Loucy (cell line): ENCODE measurements around the gene CNTF.

Source experiments
- H2AFZ ChIP-seq: fragments of 200-600 bp; sonication (generic); 2 replicates; pipeline ENCODE4 v1.6.0; 2016; ENCODE audit warnings: antibody characterized with exemption, mild to moderate bottlenecking, low read length, moderate library complexity
- H3F3A ChIP-seq: fragments of 200-600 bp; 2 replicates; pipeline ENCODE4 v1.6.0; 2016; ENCODE audit warnings: antibody characterized with exemption, low read depth, mild to moderate bottlenecking
- H3K27me3 ChIP-seq: fragments of 200-600 bp; sonication (generic); 2 replicates; pipeline ENCODE4 v1.6.1; 2014; ENCODE audit warnings: low read length, mild to moderate bottlenecking; ENCODE audit not compliant: insufficient read depth, poor library complexity, severe bottlenecking
- H3K36me3 ChIP-seq: fragments of 200-600 bp; sonication (generic); 2 replicates; pipeline ENCODE4 v1.6.1; 2016; ENCODE audit warnings: low read length; ENCODE audit not compliant: insufficient read depth
- H3K4me1 ChIP-seq: fragments of 200-600 bp; sonication (generic); 2 replicates; pipeline ENCODE4 v1.5.1; 2014; ENCODE audit warnings: low read length, mild to moderate bottlenecking; ENCODE audit not compliant: insufficient read depth, poor library complexity, severe bottlenecking
- H3K4me2 ChIP-seq: fragments of 200-600 bp; sonication (generic); 2 replicates; pipeline ENCODE4 v1.6.0; 2014; ENCODE audit warnings: antibody characterized with exemption, low read length, low read depth, mild to moderate bottlenecking; ENCODE audit not compliant: poor library complexity, severe bottlenecking
- H3K4me3 ChIP-seq: fragments of 200-600 bp; sonication (generic); 2 replicates; pipeline ENCODE4 v1.5.1; 2014; ENCODE audit warnings: low read length, mild to moderate bottlenecking, mixed read lengths; ENCODE audit not compliant: poor library complexity, severe bottlenecking
- H3K79me2 ChIP-seq: fragments of 200-600 bp; sonication (generic); 2 replicates; pipeline ENCODE4 v1.6.1; 2014; ENCODE audit warnings: low read length; ENCODE audit not compliant: insufficient read depth
- H3K9ac ChIP-seq: fragments of 200-600 bp; sonication (generic); 2 replicates; pipeline ENCODE4 v1.6.0; 2014; ENCODE audit warnings: mild to moderate bottlenecking, low read depth, low read length, moderate library complexity; ENCODE audit not compliant: poor library complexity, severe bottlenecking
- H3K9me2 ChIP-seq: fragments of 200-600 bp; sonication (generic); replicated peaks from 2 replicates; pipeline ENCODE4 v1.6.1; 2016; ENCODE audit warnings: low read depth, low read length, mixed read lengths
- H3K9me3 ChIP-seq: fragments of 200-600 bp; sonication (generic); 2 replicates; pipeline ENCODE4 v1.6.1; 2014; ENCODE audit warnings: mild to moderate bottlenecking, antibody characterized with exemption, low read length, low read depth; ENCODE audit not compliant: insufficient read depth
- H4K20me1 ChIP-seq: fragments of 200-600 bp; sonication (generic); 2 replicates; pipeline ENCODE4 v1.6.0; 2014; ENCODE audit warnings: antibody characterized with exemption, low read length, mild to moderate bottlenecking; ENCODE audit not compliant: insufficient read depth, poor library complexity, severe bottlenecking
- CTCF ChIP-seq: fragments of 200-600 bp; sonication (generic); conservative IDR thresholded peaks from 2 replicates; pipeline ENCODE4 v1.5.1; 2014; ENCODE audit warnings: mild to moderate bottlenecking, antibody characterized with exemption, low read length
- EZH2phosphoT487 ChIP-seq: fragments of 200-600 bp; IDR thresholded peaks from 2 replicates; pipeline ENCODE4 v1.6.1; 2018; ENCODE audit warnings: antibody characterized with exemption, mild to moderate bottlenecking, moderate library complexity, borderline replicate concordance

The CNTF gene

GRCh38 chr11:58577555-58578135, 44.8 kb upstream of the CNTF start:
- Histone ChIP-seq H3K36me3 (no peaks in the 10 kb centered on the region), H3F3A (peaks cover 19% of the 10 kb centered on the region), H3K79me2 (peaks cover 77% of the 10 kb centered on the region), H3K4me3 (peak overlapping the region; percentile 86), H3K4me1 (peaks cover 58% of the 10 kb centered on the region), H3K4me2 (peak overlapping the region; percentile 97), H3K9me2 (no peaks in the 10 kb centered on the region), H4K20me1 (peaks cover 38% of the 10 kb centered on the region), H3K27me3 (peaks cover 4% of the 10 kb centered on the region), H3K9me3 (no peaks in the 10 kb centered on the region), H2AFZ (0 out of 2 replicates have a peak overlapping the region, but pooled peaks have one; percentile 4), H3K9ac (peak overlapping the region; percentile 99)
- TF ChIP-seq EZH2phosphoT487: no peak

GRCh38 chr11:58578136-58578634, 44.3 kb upstream of the CNTF start:
- peaks cover 41% of the 10 kb centered on the region for H4K20me1 ChIP-seq
- peak overlapping the region; percentile 99 for H3K9ac ChIP-seq
- H3K4me2 ChIP-seq: peak overlapping the region; percentile 97
- no peaks in the 10 kb centered on the region for H3K36me3 ChIP-seq
- no peaks in the 10 kb centered on the region for H3K9me3 ChIP-seq
- H3K79me2 ChIP-seq: peaks cover 77% of the 10 kb centered on the region
- TF ChIP-seq EZH2phosphoT487: no peak
- TF ChIP-seq CTCF: no peak
- peak overlapping the region; percentile 24; the same call in 1 of the 2 replicates for H2AFZ ChIP-seq
- H3F3A ChIP-seq: peaks cover 18% of the 10 kb centered on the region
- peaks cover 61% of the 10 kb centered on the region for H3K4me1 ChIP-seq
- H3K27me3 ChIP-seq: peaks cover 4% of the 10 kb centered on the region
- H3K9me2 ChIP-seq: no peaks in the 10 kb centered on the region
- H3K4me3 ChIP-seq: peak overlapping the region; percentile 86

GRCh38 chr11:58578635-58579191, 43.8 kb upstream of the CNTF start, which contains the start of gene ZFP91:
ZFP91 (plus strand) TSS chr11:58579063; CDS start chr11:58579282, 219 bp downstream.
- TF ChIP-seq EZH2phosphoT487 (no peak), CTCF (no peak)
- peaks cover 4% of the 10 kb centered on the region for H3K27me3 ChIP-seq
- H3K4me2 ChIP-seq: peak within 1 kb of the TSS; percentile 97
- no peaks in the 10 kb centered on the region for H3K36me3 ChIP-seq
- peak within 1 kb of the TSS; percentile 94 for H3K4me3 ChIP-seq
- no peaks in the 10 kb centered on the region for H3K9me2 ChIP-seq
- peaks cover 12% of the 10 kb centered on the region for H3F3A ChIP-seq
- peaks cover 47% of the 10 kb centered on the region for H4K20me1 ChIP-seq
- peak within 1 kb of the TSS; percentile 99 for H3K9ac ChIP-seq
- peak within 1 kb of the TSS; percentile 24; the same call in 1 of the 2 replicates for H2AFZ ChIP-seq
- H3K9me3 ChIP-seq: no peaks in the 10 kb centered on the region
- peaks cover 77% of the 10 kb centered on the region for H3K79me2 ChIP-seq
- H3K4me1 ChIP-seq: peaks cover 62% of the 10 kb centered on the region
